Measurements from ENCODE around the gene SIL1.

The SIL1 gene

GRCh38 chr5:139105621-139106071, 92.5 kb downstream of the SIL1 start:
- in situ Hi-C loops (cut with MboI; ENCODE audit: low sequenced_read_pairs, unreplicated experiment) = no loop called here
- no peak for TF ChIP-seq CTCF (IDR thresholded peaks at IDR 0.05; ENCODE audit: borderline replicate concordance, control extremely low read depth, extremely low read depth, insufficient read depth, missing control alignments)
- no peak for DNase-seq (ENCODE audit: low spot score)

- DNase-seq (ENCODE audit: low spot score) = no peak
- no peak for TF ChIP-seq CTCF (IDR thresholded peaks at IDR 0.05; ENCODE audit: borderline replicate concordance, control extremely low read depth, extremely low read depth, insufficient read depth, missing control alignments)
- in situ Hi-C loops (cut with MboI; ENCODE audit: low sequenced_read_pairs, unreplicated experiment) = no loop called here
These were observed 93.4 kb downstream of the SIL1 start for GRCh38 chr5:139104577-139105276.

- no peak for TF ChIP-seq CTCF (IDR thresholded peaks at IDR 0.05; ENCODE audit: borderline replicate concordance, control extremely low read depth, extremely low read depth, insufficient read depth, missing control alignments)
- no peak for DNase-seq (ENCODE audit: low spot score)
- in situ Hi-C loops (cut with MboI; ENCODE audit: low sequenced_read_pairs, unreplicated experiment) = no loop called here
These were observed 94.4 kb downstream of the SIL1 start for GRCh38 chr5:139103762-139104161.

- no peak for TF ChIP-seq CTCF (IDR thresholded peaks at IDR 0.05; ENCODE audit: borderline replicate concordance, control extremely low read depth, extremely low read depth, insufficient read depth, missing control alignments)
- in situ Hi-C loops (cut with MboI; ENCODE audit: low sequenced_read_pairs, unreplicated experiment) = no loop called here
These were observed 97.3 kb downstream of the SIL1 start for GRCh38 chr5:139100825-139101224.

GRCh38 chr5:139094154-139095131, 103.7 kb downstream of the SIL1 start:
- in situ Hi-C loops (cut with MboI; ENCODE audit: low sequenced_read_pairs, unreplicated experiment) = no loop called here
- DNase-seq (ENCODE audit: low spot score) = peak; percentile 38
- TF ChIP-seq CTCF (IDR thresholded peaks at IDR 0.05; ENCODE audit: borderline replicate concordance, control extremely low read depth, extremely low read depth, insufficient read depth, missing control alignments) = no peak

More at GRCh38 chr5:139100825-139101224, 97.3 kb downstream of the SIL1 start:
- DNase-seq (ENCODE audit: low spot score) = no peak

- no peak for TF ChIP-seq CTCF (IDR thresholded peaks at IDR 0.05; ENCODE audit: borderline replicate concordance, control extremely low read depth, extremely low read depth, insufficient read depth, missing control alignments)
- no peak for DNase-seq (ENCODE audit: low spot score)
- in situ Hi-C loops (cut with MboI; ENCODE audit: low sequenced_read_pairs, unreplicated experiment) = no loop called here
These were observed 105.3 kb downstream of the SIL1 start for GRCh38 chr5:139092741-139093343.
